Nephron progenitor cell (in vitro differentiated cells): ENCODE measurements around the gene KRTAP2-1.

ENCODE experiments used
- DNase-seq: peaks from one replicate; pipeline ENCODE4 v3.0.0; 2021
- H3K27ac Mint-ChIP-seq: 2 replicates; pipeline ENCODE4 v1.8.0; 2021; ENCODE audit warnings: mild to moderate bottlenecking, moderate library complexity, mixed read lengths
- H3K27me3 Mint-ChIP-seq: 2 replicates; pipeline ENCODE4 v1.8.0; 2021; ENCODE audit warnings: mild to moderate bottlenecking, low read depth, mixed read lengths; ENCODE audit not compliant: poor library complexity
- H3K36me3 Mint-ChIP-seq: 2 replicates; pipeline ENCODE4 v1.8.0; 2021; ENCODE audit warnings: low read depth, mixed read lengths
- H3K4me1 Mint-ChIP-seq: 2 replicates; pipeline ENCODE4 v1.8.0; 2021; ENCODE audit warnings: mixed read lengths
- H3K4me3 Mint-ChIP-seq: 2 replicates; pipeline ENCODE4 v1.8.0; 2021; ENCODE audit warnings: mild to moderate bottlenecking, moderate library complexity, mixed read lengths
- H3K9me3 Mint-ChIP-seq: 2 replicates; pipeline ENCODE4 v1.8.0; 2021; ENCODE audit warnings: mild to moderate bottlenecking, moderate library complexity, mixed read lengths
- CTCF ChIP-seq: fragments of 200-600 bp; sonication (generic); IDR thresholded peaks from 2 replicates; pipeline ENCODE4 v1.5.0; 2021; ENCODE audit warnings: antibody characterized with exemption

Gene KRTAP2-1

GRCh38 chr17:41013606-41014005, 33.5 kb downstream of the KRTAP2-1 start:
- H3K9me3 Mint-ChIP-seq = no peaks in the 10 kb centered on the region
- no peak overlapping the region for H3K27ac Mint-ChIP-seq
- no peak for DNase-seq
- no peaks in the 10 kb centered on the region for H3K4me1 Mint-ChIP-seq
- H3K36me3 Mint-ChIP-seq = no peaks in the 10 kb centered on the region
- no peak overlapping the region for H3K4me3 Mint-ChIP-seq
- H3K27me3 Mint-ChIP-seq = no peaks in the 10 kb centered on the region
- TF ChIP-seq CTCF = no peak

DNA sequence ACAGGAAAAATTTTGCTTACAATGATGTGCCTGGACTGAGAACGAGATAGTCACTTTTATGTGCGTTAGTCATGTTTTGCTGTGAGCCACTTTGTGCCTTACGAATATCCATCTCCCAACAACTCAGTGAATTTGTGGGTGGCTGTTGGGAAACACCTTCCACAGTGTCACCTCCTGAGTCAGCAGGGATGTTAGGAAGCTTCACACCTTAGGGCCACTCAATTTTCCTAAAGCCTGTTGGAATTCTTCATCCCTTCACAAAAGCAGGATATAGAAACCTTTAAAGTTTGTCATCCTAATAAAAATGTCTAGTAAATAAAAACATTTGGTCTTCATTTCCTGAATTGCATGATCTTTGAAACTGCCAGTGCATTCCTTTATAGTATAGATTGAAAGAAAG, 33.9 kb downstream of the KRTAP2-1 start:
- Mint-ChIP-seq H3K27me3 (no peaks in the 10 kb centered on the region), H3K36me3 (no peaks in the 10 kb centered on the region), H3K9me3 (no peaks in the 10 kb centered on the region), H3K4me1 (no peaks in the 10 kb centered on the region), H3K27ac (no peak overlapping the region), H3K4me3 (no peak overlapping the region)
- no peak for TF ChIP-seq CTCF
- DNase-seq = no peak

GRCh38 chr17:41012326-41013120, 34.6 kb downstream of the KRTAP2-1 start:
- no peak for DNase-seq
- no peaks in the 10 kb centered on the region for H3K9me3 Mint-ChIP-seq
- no peaks in the 10 kb centered on the region for H3K4me1 Mint-ChIP-seq
- H3K27ac Mint-ChIP-seq = no peak overlapping the region
- H3K27me3 Mint-ChIP-seq = no peaks in the 10 kb centered on the region
- TF ChIP-seq CTCF = no peak
- H3K4me3 Mint-ChIP-seq = no peak overlapping the region
- H3K36me3 Mint-ChIP-seq = no peaks in the 10 kb centered on the region

GRCh38 chr17:41010441-41010840, 36.7 kb downstream of the KRTAP2-1 start:
- no peaks in the 10 kb centered on the region for H3K36me3 Mint-ChIP-seq
- no peak for TF ChIP-seq CTCF
- H3K4me1 Mint-ChIP-seq = no peaks in the 10 kb centered on the region
- no peak overlapping the region for H3K4me3 Mint-ChIP-seq
- H3K9me3 Mint-ChIP-seq = no peaks in the 10 kb centered on the region
- no peak overlapping the region for H3K27ac Mint-ChIP-seq
- H3K27me3 Mint-ChIP-seq = no peaks in the 10 kb centered on the region
- no peak for DNase-seq

GRCh38 chr17:41009936-41010335, 37.2 kb downstream of the KRTAP2-1 start:
- TF ChIP-seq CTCF = no peak
- Mint-ChIP-seq H3K4me1 (no peaks in the 10 kb centered on the region), H3K27me3 (no peaks in the 10 kb centered on the region), H3K9me3 (no peaks in the 10 kb centered on the region), H3K36me3 (no peaks in the 10 kb centered on the region), H3K27ac (no peak overlapping the region), H3K4me3 (no peak overlapping the region)
- DNase-seq = no peak

- Mint-ChIP-seq H3K9me3 (no peaks in the 10 kb centered on the region), H3K4me1 (no peaks in the 10 kb centered on the region), H3K27ac (no peak overlapping the region), H3K27me3 (no peaks in the 10 kb centered on the region), H3K4me3 (no peak overlapping the region), H3K36me3 (no peaks in the 10 kb centered on the region)
- TF ChIP-seq CTCF = no peak
- DNase-seq = no peak
Observed at GRCh38 chr17:41009301-41009760, 37.8 kb downstream of the KRTAP2-1 start.
